Activated CD4-positive, alpha-beta T cell treated with anti-CD3 and anti-CD28 coated beads, Interleukin-10, Interleukin-2, amounts not matched to agents 100 ng/mL and 50 ng/mL, durations not matched to agents 16 hours and 8 hours (primary cell): ENCODE results near the gene ADAT3.

Experiments
- DNase-seq: peaks from one replicate; pipeline ENCODE4 v3.0.0-alpha.2; 2020

Gene ADAT3

DNA sequence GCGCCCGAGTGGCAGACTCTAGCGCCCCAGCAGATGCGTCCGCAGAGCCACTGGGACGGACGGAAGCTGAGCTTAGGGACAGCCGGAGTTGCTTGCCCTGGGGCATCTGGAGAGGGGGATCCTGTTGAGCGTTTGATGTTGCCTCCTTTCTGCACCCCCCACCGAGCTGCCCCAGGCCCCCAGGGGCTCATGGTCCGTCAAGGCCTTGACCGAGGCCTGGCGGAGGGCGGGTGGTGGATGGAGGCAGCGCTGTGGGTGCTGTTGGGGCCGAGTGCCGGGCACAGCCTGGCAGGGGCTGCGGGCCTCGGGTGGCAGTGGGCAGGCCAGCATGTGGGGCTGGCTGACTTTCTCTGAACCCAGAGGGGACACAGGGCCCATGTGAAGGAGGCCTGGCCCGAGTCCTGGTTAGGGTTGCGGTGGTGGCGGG, 38.5 kb downstream of the ADAT3 start:
- DNase-seq = no peak

DNA sequence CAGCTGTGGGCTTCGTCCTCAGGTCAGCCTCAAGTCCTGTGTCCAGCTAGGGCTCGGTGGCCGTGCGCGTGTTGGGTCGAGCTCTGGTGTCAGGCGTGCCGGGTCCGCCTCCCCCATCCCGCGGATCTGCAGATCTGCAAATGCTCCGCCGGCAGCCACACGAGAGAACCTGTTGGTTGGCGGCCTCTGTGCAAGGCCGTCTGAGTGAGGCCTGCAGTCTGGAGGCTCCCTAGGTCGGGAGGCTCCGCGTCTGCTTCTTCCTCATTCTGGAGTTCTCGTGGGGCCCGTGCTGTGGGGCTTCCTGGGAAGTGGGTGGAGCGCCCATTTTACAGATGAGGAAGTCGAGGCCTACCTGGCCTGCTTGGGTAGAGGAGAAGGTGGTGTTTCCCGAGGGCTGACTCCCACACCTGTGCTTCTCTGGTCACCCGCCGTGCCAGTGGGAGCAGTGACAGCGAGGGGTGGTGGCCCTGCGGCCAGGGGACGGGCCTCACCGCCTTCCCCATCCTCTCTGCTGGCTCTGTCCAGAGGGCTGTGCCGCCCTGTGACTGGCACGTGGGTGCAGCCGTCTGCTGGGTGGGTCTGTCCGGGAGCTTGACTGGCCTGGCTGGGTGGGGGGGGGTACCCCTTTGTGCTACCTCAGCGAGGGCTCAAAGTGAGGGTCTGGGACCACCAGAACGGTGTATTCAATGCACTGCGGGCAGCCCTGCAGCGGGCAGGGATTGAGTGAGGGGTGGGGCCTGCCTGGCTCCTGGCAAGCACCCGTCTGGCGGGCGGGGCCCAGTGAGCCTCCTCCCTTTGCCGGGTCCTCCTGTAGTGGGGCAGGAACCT, 39.1 kb downstream of the ADAT3 start:
- DNase-seq = no peak

DNA sequence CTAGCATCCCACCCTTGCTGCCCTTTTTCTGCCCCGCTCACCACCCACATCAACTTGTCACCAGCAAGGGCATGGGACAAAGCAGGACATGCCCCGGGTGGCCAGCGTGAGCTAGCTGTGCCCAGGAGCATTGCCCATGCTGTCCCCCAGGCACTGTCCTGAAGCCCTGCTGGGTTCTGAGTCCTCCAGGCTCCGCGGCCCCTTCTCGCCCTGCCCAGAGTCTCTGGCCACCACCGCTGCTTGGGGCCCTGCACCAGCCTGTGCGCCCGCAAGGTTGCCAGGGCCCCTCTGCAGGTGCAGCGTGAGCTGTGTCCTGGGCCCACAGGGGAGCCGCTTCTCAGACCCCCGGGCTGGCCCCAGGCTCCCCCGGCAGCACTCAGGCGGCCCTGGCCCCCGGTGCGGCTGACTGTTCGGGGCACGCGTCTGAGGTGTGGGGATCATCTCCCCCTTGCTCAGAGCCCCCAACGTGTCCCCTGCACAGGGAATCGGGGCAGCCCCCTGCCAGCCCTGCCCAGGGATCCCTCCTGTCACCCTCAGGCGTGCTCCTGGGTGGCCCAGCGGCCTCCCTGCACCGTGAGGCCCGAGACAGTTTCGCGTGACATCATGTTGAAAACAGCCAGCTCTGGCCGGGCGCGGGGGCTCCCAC, 39.8 kb downstream of the ADAT3 start:
- DNase-seq = no peak

DNA sequence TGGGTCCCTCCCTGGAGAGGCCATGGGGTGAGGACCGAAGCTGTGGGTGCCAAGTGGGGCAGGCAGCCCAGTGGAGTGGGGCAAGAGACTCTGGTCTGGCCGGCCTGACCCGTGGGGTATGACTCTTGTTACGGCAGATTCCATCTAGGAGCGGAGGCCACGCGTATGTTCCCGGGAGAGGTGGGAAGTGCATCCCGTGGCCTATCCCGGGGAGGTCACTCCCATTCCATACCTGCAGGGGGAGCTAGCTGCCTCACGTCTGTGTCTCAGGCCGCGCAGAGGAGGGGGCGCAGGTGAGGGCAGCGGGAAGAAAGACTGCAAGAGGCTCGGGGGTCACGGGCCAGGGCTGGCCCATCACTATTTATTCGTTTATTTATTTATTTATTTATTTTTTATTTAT, 40.7 kb downstream of the ADAT3 start:
- no peak for DNase-seq

DNA sequence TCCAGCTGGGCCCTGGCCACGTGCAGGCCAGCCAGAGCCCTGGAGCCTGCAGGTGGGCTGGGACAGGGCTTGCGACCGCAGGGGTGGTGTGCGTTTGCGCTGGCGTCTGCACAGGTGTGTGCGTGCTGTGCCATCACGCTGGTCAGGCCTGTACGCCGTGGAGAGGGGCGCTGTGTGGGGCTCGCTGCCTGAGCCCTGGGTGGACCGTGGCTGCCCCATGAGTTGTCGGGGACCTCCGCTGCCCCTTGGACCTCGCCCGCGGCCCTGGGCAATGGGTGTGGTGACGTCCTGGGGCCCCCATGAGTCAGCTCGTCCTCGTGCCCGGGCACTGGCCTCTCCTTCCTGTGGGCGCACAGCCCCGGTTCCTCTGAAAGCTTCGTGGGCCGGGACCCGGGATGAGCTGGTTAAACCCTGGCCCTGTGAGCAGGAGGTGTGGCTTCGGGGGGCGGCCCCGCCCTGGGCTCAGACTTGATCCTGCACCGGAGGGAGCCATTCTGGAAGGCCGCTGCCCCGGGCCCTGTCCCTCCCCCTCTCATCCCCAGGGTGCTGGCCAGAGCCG, 42.5 kb downstream of the ADAT3 start:
- DNase-seq = no peak

DNA sequence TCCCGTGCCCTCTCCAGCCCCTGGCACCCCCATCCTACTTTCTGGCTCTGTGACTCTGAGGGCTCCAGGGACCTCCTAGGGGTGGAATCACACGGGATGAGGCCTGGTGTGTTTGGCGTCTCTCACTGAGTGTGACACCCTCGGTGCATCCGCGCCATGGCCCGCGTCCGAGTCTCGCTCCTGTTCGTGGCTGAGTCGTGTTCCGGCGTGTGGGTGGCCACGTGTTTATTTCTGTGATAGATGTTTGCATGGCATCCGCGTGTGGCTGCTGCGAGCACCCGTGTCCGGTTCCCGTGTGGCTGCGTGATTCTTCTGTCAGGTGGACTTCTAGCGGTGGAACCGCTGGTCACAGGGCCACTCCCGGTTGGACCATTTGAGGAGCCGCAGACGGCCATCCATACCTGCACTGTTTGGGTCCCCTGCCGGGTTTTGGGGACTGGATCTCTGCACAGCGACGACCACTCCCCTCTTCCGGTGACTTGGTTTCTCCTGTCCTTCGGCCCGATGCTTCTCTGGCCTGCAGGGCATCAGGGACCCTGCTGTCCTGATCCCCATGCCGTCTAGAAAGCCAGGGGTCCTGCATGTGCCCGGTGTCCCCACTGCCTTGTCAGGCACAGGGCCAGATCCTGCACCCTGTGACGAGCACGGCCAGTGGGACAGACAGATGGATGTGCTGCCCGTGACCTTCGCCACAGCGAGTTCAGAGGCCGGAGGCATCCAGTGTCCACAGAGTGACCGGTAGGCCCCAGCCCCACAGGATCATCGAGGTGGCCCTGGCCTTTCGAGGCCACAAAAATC, 44.3 kb downstream of the ADAT3 start:
- no peak for DNase-seq

DNA sequence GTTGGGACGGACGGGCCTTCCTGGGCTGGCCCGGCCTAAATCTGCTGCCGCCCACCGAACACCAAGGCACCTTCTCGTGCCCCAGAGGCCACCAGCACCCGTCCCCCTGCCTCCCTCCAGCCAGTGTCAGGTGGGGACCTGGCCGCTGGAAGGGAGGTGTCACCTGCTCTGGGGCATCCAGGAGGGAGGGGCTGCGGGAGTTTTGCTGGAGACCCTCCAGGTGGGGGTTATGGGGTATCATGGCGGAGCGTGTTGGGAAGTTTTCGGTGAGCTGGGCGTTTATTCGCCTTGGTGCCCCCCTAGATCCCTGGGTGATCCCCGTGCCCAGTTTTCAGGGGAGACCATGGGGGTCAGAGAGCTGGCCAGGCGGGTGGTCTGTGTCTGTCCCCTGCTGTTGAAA, 45.4 kb downstream of the ADAT3 start:
- no peak for DNase-seq

DNA sequence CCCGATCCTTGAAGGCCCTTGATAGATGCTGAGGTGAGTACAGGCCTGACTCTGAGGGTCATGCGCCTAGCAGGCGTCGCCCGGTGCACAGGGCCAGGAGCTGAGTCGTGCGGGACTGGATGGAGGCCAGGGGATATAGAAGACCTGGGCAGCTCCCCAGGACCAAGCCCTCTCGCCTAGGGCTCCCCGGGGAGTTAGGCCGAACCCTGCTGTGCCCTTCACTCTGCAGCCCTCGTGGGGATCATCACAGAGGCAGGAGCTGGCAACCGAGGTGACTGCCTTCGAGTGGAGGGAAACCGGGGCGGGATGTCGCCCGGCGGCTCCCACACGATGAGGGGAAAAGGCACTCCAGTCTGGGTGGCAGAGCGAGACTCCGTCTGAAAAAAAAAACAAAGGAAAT, 47.4 kb downstream of the ADAT3 start:
- no peak for DNase-seq

DNA sequence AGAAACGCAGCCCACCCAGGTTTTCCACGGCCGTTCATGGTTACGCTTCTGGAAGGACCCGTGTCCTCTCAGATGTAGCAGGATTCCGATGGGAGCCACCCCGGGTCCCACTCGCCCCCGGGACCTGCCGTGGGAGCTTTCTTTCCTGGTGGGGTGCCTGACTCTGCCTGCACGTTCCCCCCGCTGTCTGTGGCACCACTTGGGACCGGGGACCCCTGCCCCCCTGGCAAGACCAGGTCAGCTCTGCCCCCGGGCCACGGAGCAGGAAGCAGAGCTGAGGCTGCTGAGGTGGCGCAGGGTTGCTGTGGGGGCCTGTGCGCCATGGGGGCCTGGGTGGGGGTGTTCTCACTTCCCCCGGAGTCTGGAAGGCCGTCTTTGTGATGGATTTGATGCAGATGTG, 47.8 kb downstream of the ADAT3 start:
- no peak for DNase-seq

DNA sequence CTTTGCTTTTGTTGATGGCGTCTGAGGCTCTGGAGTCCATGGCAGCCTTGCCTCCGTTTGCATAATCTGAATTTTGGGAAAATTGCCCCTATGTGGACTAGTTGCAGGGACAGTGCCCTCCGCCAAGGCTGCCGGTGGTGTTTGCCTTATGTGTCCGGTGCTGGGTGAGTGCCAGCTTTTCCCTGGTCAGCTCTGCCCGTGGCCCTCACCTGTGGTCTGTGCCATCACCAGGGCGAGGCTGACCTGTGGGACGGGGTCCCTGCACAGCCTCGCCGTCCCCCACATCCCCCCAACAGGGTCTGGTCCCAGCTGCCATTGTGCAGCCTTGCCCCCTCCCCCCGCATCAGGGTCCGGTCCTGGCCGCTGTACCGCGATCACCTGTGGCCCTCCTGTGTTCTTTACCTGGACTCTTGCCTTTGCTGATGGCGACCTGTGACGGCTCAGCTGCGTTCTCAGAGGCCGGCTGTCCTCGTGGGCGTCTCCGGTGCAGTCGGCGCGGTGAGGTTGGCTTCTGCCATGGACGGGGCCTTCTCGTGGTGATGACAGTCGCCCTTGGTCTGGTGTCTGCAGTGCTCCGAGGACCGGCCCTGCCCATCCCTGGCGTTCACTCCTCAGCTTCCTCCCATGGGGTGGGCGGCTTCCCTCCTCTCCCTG, 48.4 kb downstream of the ADAT3 start:
- DNase-seq = no peak

DNA sequence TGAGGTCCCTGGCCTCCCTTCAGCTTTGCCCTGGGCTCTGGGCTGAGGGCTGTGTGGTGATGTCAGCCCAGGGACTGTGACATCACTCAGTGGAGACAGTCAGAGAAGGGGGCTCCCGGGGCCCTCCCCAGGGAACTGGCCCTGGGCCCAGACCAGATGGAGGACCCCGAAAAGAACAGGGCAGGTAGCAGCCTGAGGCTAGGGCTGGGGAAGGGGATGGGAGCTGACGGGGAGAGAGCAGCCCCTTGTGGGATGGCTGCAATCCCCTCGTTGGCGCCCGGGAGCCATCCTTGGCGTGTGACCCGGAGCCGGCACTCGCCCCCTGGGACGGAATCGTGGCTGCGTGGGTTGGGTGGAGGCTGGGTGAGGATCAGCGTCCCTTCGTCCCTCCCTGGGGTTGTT, 49.3 kb downstream of the ADAT3 start:
- no peak for DNase-seq

DNA sequence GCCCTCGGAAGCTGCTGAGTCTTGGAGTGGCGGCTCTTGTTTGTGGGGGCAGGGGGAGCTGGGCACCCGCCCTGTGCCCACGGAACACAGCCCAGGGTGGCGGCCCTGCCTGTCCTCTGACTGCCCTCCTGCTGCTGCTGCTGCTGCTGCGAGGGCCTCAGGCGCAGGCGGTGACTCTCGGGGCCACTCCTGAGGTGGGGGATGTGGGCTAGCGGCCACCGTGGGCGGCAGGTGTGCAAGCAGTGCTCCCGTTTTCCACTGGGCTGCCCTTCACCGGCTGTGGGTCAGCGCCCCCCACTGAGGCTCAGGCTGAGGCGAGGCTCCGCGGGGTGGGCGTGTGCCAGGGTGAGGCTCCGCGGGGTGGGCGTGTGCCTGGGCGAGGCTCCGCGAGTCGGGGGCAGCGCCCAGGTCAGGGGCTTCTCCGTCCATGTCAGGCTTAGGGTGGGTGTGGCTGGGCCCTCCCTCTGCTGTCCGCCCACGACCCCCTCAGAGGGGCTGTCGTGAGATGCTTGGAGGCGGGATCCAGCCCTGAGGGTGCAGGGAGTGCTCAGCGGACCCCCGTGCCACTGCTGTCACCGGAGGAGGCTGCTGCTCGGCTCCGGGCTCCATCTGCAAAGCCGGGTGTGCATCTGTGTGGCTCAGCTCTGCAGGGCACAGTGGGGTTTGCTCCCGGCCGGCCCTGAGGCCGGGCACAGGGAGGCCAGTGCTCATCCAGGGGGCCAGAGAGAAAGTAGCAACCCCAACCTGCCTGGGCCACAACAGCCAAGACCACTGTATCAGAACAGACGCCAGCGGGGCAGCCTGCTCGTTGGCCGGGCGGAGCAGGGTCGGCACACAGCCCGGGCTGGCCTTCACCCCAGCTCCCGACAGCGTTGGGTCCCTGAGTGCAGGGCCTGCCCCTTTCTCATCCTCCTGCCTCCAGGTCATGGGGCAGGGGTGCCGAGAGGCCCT, 50.2 kb downstream of the ADAT3 start:
- DNase-seq = no peak

DNA sequence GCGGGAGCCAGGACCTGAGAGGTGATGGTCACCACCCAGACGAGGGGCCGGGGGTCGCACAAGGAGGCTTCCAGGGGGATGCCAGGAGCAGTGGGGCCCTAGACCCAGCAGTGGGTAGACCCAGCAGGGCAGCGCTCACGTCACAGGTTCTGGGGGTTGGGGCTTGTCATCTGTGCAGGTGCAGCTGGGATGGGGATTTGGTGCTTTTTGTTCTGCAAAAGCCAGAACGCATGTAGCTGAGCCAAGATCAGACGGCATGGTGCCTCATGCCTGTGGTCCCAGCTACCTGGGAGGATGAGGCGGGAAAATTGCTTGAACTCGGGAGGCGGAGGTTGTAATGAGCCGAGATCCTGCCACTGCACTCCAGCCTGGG, 50.9 kb downstream of the ADAT3 start:
- no peak for DNase-seq

DNA sequence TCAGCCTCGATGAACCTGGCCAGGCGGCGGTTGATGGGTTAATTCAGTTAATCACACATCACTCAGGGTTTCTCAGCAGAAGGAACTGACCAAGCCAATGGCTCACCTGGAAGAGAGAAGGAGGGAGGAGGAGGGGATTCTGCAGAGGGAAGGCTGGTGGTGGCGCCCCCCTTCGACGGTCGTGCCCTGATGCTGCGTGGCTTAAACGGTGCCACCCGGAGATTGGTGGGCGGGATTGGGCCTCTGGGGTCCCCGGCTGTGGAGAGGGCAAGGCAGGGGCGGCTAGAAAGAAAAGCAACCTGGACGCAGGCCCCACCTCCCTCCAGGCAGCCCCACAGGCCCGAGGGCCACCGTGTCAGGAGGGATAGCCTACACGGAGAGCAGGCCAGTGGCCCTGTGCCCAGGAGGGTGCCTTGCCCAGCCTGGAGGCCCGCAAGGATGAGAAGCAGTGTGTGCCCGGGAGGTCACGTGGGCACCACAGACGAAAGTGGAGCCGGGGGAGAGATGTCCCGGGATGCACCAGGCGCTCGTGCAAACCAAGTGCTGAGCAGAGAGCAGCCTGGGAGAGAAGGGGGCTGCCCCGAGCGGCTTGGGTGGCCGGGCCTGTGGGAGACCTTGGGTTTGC, 51.8 kb downstream of the ADAT3 start:
- DNase-seq = no peak

DNA sequence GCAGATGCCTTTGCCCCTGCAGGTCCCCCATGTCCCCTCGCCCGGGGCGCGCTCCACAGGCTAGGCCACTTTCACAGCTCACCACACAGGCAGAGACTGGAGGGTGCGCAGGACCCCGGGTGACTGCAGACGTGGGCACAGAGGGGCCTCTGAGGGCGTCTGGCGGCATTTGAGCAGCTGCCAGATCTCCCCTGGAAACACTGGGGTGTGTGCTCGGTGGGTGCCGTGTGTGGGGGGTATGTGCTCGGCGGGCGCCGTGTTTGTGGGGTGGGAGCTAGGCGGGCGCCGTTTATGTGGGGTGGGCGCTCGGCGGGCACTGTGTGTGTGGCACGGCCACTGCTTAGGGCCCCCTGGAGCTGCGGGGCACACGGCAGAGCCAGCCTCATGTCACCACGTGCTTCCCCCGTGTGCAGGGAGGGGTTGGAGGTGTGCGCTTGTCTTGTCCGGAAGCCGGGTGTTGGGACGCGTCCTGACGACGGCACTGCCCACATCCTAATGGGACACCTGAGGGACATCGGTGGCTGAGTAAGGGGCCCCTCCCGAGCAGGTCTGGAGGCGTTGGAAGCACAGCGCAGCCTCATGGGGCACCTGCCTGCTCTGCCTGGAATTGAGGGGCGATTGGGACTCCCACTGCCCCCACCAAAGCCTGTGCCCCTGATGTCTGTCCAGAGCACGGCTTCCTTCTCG, 52.5 kb downstream of the ADAT3 start:
- DNase-seq = no peak

DNA sequence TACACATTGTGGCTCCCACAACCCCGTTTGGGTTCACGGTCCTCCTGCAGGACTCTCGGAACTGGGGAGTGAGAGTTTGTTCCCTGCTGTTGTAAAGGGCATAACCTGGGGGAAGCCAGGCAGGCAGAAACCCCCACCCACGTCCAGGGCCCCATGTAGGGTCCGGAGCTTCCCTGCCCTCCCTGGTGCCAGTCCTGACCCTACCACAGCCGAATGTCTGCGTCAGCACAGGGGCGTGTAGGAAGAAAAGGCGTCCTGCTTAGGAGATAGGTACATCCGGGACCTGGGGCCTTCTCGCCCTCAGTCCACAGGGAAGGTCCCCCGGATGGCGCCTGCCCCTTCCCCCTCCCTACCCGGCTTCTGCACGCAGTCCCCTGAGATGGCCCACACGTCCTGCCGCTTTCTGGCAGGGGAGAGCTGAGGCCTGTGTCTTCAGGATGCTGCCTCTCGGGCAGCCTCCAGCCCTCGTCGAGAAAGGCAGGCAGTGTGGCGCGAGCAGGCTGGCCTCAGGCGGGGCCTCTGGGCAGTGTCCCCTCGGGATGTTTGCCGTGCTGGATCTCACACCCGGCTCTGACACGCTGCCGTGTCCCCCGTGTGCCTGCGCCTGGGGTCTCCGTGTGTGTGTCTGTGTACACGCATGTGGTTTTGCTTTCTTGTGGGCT, 54.9 kb downstream of the ADAT3 start:
- no peak for DNase-seq

DNA sequence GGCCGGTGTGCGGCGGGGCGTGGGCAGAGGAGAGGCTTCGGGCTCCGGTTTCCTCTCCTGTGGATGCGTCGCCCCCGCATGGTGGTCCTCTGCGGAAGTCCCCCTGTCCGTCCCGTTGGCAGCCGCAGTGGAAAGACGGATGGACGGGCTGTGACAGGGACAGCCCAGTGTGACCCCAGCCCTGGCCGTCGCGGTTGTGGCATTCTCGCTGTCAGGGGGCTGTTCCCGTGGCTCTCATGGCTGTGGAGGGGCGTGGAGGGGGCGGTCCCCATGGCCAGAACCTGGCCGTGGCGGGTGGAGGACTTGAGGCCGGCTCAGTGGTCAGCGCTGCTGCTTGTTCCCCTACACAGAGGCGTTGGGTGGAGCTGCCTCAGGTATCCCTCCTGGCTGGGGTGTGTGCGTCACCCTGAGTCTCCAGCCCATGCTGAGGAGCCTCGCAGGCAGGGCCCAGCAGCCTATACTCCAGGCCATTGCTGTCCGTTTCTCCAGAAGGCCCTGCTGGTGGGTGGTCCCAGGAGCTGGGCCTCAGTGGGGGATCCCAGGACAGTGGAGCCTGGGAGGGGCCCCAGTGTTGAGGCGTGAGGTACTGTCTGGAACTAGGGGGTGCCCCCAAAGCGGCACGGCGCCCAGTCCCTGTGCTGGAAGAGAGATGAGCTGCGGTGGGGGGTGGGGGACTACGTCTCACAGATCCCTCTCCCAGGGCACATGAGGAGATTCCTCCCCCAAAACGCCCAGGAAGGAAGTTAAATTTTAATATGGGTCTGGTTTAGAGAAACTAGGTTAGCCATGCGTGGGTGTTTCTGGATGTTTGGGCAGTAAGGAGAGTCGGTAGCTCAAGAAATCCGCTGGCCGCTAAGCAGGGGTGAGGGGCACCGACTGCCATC, 56.0 kb downstream of the ADAT3 start:
- DNase-seq = no peak

DNA sequence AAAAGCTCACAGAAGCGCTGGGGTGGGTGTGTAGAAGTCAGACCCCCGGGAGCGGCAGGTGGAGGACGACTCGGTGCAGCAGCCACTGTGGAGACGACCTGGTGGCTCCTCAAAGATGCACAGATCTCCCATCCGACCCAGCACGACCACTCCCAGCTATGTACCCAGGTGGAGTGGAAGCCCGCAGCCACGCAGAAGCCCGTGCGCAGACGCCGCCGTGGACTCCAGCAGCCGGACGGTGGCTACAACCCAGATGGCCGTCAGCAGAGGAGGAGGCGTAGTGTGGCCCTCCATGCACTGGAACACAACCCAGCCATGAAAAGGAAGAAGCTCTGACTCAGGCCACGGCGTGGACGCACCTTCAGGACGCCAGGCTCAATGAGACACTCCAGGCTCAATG, 57.5 kb downstream of the ADAT3 start:
- no peak for DNase-seq
